DND-41 (cell line): ENCODE results near the gene KCNH1.

Source experiments
- ATAC-seq: fragments of 200-7000 bp; cut with Tn5 transposase; 3 replicates; pipeline ENCODE4 v1.9.1; 2021; ENCODE audit warnings: low read depth; ENCODE audit not compliant: insufficient read depth
- DNase-seq: peaks from one replicate; pipeline ENCODE4 v3.0.0-alpha.2; 2020
- H2AFZ ChIP-seq: 2 replicates; pipeline ENCODE4 v1.6.0; 2012; ENCODE audit warnings: low read depth, low read length
- H3K27ac ChIP-seq: 2 replicates; pipeline ENCODE4 v1.5.1; 2012; ENCODE audit warnings: low read length, inconsistent platforms
- H3K27me3 ChIP-seq: fragments of 200-600 bp; sonication (generic); 2 replicates; pipeline ENCODE4 v1.6.0; 2012; ENCODE audit warnings: low read length, mild to moderate bottlenecking, inconsistent platforms; ENCODE audit not compliant: insufficient read depth, poor library complexity
- H3K36me3 ChIP-seq: 2 replicates; pipeline ENCODE4 v1.5.1; 2012; ENCODE audit warnings: low read length, inconsistent platforms; ENCODE audit not compliant: insufficient read depth
- H3K4me1 ChIP-seq: 2 replicates; pipeline ENCODE4 v1.5.1; 2012; ENCODE audit warnings: mild to moderate bottlenecking, low read length; ENCODE audit not compliant: insufficient read depth
- H3K4me2 ChIP-seq: 2 replicates; pipeline ENCODE4 v1.6.0; 2012; ENCODE audit warnings: mild to moderate bottlenecking, moderate library complexity, low read length, inconsistent platforms; ENCODE audit not compliant: insufficient read depth
- H3K4me3 ChIP-seq, 2 experiments: fragments of 200-600 bp in 1 of 2; shearing (Covaris generic) in 1 of 2; 2 replicates each; pipeline ENCODE4 v1.5.1; 2012 to 2016; ENCODE audit warnings: inconsistent platforms in 2 of 2, low read length in 2 of 2, mild to moderate bottlenecking in 2 of 2, low read depth in 1 of 2, moderate library complexity in 1 of 2
- H3K79me2 ChIP-seq: 2 replicates; pipeline ENCODE4 v1.6.0; 2012; ENCODE audit warnings: low read length, inconsistent platforms; ENCODE audit not compliant: insufficient read depth
- H3K9ac ChIP-seq: 2 replicates; pipeline ENCODE4 v1.6.0; 2012; ENCODE audit warnings: low read depth, mild to moderate bottlenecking, inconsistent platforms, low read length, moderate library complexity
- H3K9me3 ChIP-seq: 2 replicates; pipeline ENCODE4 v1.5.1; 2012; ENCODE audit warnings: low read length, moderate library complexity, mild to moderate bottlenecking, inconsistent platforms; ENCODE audit not compliant: insufficient read depth, severe bottlenecking
- H4K20me1 ChIP-seq: 2 replicates; pipeline ENCODE4 v1.6.0; 2012; ENCODE audit warnings: low read length; ENCODE audit not compliant: insufficient read depth
- EZH2 ChIP-seq: IDR thresholded peaks from 3 replicates; pipeline ENCODE4 v1.6.1; 2012; ENCODE audit warnings: borderline replicate concordance, low read depth, mild to moderate bottlenecking, moderate library complexity, low read length, inconsistent platforms; ENCODE audit not compliant: severe bottlenecking
- TF ChIP-seq, protein P1 (sequence below): IDR thresholded peaks from 2 replicates; pipeline ENCODE4 v1.5.1; 2012; ENCODE audit warnings: borderline replicate concordance, low read length, moderate library complexity, mild to moderate bottlenecking; ENCODE audit not compliant: poor library complexity, severe bottlenecking; ENCODE audit errors: extremely low read depth

Gene KCNH1

DNA sequence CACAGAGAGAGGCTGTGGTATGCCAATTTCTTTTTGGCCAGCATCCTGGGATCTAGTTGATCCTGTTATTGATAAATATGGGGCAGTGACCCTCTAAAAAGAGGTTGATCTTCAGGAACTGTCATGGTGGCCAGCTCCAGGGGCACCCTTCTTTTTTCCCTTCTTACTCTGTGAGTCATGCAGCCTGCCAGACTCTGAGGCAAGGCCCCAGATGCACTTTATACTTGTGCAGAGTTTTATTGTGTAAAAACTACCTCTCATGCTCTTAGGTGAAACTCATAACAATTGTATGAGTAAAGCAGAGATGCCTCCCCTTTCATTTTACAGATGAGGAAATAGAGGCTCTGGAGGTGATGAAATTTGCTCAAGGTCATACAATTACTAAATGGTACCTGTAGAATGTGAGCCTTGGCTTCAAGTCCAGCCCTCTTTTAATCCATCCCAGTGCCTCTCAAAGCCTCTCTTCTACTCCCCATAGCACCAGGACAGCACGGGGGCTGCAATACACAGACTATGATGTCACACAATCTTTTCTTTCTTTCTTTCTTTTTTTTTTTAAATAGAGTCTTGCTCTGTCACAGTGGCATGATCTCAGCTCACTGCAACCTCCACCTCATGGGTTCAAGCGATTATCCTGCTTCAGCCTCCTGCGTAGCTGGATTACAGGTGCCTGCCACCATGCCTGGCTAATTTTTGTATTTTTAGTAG is 387.8 kb downstream of the KCNH1 start:
- TF ChIP-seq, protein P1, sequence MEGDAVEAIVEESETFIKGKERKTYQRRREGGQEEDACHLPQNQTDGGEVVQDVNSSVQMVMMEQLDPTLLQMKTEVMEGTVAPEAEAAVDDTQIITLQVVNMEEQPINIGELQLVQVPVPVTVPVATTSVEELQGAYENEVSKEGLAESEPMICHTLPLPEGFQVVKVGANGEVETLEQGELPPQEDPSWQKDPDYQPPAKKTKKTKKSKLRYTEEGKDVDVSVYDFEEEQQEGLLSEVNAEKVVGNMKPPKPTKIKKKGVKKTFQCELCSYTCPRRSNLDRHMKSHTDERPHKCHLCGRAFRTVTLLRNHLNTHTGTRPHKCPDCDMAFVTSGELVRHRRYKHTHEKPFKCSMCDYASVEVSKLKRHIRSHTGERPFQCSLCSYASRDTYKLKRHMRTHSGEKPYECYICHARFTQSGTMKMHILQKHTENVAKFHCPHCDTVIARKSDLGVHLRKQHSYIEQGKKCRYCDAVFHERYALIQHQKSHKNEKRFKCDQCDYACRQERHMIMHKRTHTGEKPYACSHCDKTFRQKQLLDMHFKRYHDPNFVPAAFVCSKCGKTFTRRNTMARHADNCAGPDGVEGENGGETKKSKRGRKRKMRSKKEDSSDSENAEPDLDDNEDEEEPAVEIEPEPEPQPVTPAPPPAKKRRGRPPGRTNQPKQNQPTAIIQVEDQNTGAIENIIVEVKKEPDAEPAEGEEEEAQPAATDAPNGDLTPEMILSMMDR: no peak
- no peak for TF ChIP-seq EZH2
- no peak overlapping the region for H3K9ac ChIP-seq
- peaks cover 2% of the 10 kb centered on the region for H3K27me3 ChIP-seq
- no peaks in the 10 kb centered on the region for H3K79me2 ChIP-seq
- DNase-seq (no peak), ATAC-seq (no peak)
- H3K36me3 ChIP-seq: no peaks in the 10 kb centered on the region
- no peaks in the 10 kb centered on the region for H4K20me1 ChIP-seq
- no peaks in the 10 kb centered on the region for H3K9me3 ChIP-seq
- H3K4me2 ChIP-seq: no peak overlapping the region
- H3K27ac ChIP-seq: no peak overlapping the region
- no peaks in the 10 kb centered on the region for H3K4me1 ChIP-seq
- H2AFZ ChIP-seq: no peak overlapping the region
- no peak overlapping the region for H3K4me3 ChIP-seq

DNA sequence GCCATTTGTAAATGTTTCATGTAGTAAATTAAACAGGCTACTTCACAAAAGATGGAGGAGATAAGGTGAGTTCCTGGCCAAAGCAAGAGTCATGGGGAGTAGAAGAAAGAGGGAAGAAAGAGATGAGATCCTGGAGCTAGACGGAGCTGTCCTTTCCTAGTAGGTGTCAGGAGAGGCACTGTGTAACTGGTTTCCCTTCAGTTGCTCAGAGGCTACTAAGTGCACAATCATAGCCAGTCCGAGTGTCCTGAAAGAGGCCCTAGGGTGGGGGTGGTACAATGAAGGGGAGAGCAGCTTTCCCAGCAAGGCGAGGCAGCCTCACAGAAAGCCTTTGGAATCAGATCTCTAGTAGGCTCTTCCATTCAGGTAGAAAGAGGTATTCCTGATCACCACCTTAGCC is 390.9 kb downstream of the KCNH1 start:
- TF ChIP-seq, protein P1: no peak
- TF ChIP-seq EZH2: no peak
- H3K9me3 ChIP-seq: no peaks in the 10 kb centered on the region
- H3K4me3 ChIP-seq: no peak overlapping the region
- H4K20me1 ChIP-seq: no peaks in the 10 kb centered on the region
- H3K27ac ChIP-seq: no peak overlapping the region
- no peaks in the 10 kb centered on the region for H3K27me3 ChIP-seq
- no peaks in the 10 kb centered on the region for H3K36me3 ChIP-seq
- H3K79me2 ChIP-seq: no peaks in the 10 kb centered on the region
- no peak overlapping the region for H3K4me2 ChIP-seq
- H2AFZ ChIP-seq: no peak overlapping the region
- ATAC-seq: no peak
- H3K4me1 ChIP-seq: no peaks in the 10 kb centered on the region
- DNase-seq: no peak
- H3K9ac ChIP-seq: no peak overlapping the region

DNA sequence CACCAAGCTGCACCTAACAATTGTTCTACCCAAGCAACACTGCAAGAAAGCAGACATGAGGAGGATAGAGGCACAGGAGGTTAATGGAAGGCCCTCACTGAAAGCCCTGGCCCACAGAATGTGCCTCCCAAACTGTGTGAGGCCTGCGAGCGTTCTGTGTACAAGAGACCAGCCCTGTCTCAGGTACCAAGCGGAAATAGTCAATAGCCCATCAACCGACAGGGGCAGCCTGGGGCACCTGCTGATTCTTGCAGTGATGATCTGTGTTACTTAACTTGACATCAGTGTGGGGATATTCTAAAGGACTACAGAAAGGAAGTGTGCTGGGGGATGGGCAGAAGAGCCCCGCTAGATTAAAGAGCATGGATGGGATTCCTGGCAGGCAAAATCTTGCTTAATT is 392.4 kb downstream of the KCNH1 start:
- ATAC-seq: no peak
- H3K79me2 ChIP-seq: no peaks in the 10 kb centered on the region
- no peaks in the 10 kb centered on the region for H3K27me3 ChIP-seq
- H3K4me3 ChIP-seq: no peak overlapping the region
- H4K20me1 ChIP-seq: no peaks in the 10 kb centered on the region
- TF ChIP-seq, protein P1: no peak
- TF ChIP-seq EZH2: no peak
- no peak for DNase-seq
- H3K4me1 ChIP-seq: no peaks in the 10 kb centered on the region
- H3K9ac ChIP-seq: no peak overlapping the region
- no peak overlapping the region for H3K4me2 ChIP-seq
- H3K9me3 ChIP-seq: no peaks in the 10 kb centered on the region
- H3K36me3 ChIP-seq: no peaks in the 10 kb centered on the region
- no peak overlapping the region for H2AFZ ChIP-seq
- H3K27ac ChIP-seq: no peak overlapping the region

DNA sequence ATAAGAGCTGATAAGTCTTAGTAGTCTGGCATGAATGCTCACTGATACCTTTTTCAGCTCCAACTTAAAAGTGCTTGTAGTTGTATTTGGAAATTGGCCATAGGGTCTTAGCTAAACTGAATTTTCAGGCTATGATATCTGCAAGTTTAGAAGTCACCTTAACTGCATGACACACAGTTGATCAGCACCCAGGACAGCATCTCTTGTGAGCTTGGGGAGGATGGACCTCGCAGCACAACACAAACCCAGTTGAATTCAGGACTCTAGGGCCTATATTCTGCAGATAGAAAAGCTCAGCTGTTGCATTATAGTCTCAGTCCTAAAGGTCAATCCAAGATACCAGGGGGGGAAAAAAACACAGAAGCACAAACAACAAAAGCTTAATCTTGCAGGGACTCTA is 394.3 kb downstream of the KCNH1 start:
- TF ChIP-seq, protein P1: no peak
- no peak for TF ChIP-seq EZH2
- Histone ChIP-seq H4K20me1 (no peaks in the 10 kb centered on the region), H3K9ac (no peak overlapping the region), H3K9me3 (no peaks in the 10 kb centered on the region), H3K79me2 (no peaks in the 10 kb centered on the region), H3K36me3 (no peaks in the 10 kb centered on the region), H3K27me3 (no peaks in the 10 kb centered on the region), H3K4me3 (no peak overlapping the region), H3K27ac (no peak overlapping the region), H3K4me2 (no peak overlapping the region), H2AFZ (no peak overlapping the region), H3K4me1 (no peaks in the 10 kb centered on the region)
- ATAC-seq: peak; percentile 53; the same call in 1 of the 3 replicates
- DNase-seq: peak; percentile 13
